Central memory CD4-positive, alpha-beta T cell (primary cell): ENCODE data around the gene ADORA2B.
"Not testable (repeated sequence)": the region's sequence is repeated elsewhere in the genome, so short reads cannot be mapped to it uniquely, and the experiment has no call there.

Experiments used
- DNase-seq: peaks from one replicate; pipeline ENCODE4 v3.0.0; 2022

ADORA2B gene

GRCh38 chr17:15922586-15922985 lies 22.3 kb upstream of the ADORA2B start:
- DNase-seq: no peak

DNA sequence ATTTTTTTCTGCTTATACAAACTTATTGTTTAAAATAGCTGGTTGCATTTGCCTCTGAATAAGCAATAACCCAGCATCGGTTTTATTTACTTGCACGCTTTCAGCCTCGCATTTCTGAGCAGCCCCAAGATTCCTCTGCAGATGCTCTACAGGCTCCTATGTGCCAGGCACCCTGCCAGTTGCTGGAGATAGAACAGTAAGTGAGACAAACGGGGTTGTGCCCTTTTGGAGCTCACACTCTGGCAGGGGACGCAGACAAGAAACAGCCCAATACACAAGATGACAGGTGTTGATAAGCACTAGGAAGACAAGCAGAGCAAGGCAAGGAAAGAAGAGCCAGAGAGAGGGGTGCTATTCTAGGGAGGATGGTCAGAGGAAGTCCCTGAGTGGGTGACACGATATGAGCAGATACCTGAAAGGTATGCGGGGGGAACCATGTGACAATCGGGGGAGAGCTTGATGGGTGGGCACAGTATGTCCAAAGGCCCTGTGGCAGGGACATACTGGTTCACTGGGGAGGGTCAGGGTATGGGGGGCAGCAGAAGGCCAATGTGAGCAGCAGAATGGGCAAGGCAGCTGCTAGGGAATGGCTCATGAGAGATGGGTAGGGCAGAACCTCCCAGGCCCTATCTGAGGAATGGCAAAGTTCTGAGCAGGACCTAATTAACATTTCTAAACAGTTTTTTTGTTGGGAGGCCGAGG lies 18.7 kb upstream of the ADORA2B start:
- DNase-seq: no peak

- DNase-seq: no peak
These were observed 16.6 kb upstream of the ADORA2B start for GRCh38 chr17:15928286-15928785.

DNA sequence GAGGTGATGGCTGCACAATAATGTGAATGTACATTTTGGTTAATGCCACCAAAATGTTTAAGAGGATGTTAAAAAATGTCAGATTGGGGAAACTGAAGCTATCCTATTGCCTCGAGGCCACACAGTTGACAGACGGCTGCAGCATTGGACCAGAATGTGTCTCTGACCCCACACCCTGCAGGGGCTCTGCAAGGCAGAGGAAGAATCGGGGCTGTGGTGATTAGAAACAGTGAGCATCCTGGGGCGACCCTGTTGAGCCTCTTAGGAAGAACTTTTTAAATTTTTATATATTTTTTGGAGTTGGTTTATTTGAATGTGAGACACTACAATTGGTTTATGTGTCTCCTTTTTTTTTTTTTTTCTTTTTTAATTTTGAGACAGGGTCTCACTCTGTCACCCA lies 15.0 kb upstream of the ADORA2B start:
- DNase-seq: no peak

DNA sequence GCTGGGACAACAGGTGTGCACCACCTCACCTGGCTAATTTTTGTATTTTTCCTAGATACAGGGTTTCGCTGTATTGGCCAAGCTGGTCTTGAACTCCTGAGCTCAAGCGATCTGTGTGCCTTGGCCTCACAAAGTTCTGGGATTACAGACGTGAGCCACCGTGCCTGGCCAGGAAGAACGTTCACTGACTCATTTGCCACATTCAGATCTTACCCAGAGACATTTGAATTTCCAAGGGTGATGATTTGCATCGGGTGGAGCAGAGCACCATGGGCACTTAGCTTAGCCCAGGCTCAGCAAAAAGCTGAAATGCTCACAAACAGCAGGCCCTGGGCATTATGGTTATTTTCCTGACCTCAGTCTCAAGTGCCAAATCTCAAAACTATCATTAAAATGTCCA lies 14.5 kb upstream of the ADORA2B start:
- no peak for DNase-seq

GRCh38 chr17:15931394-15931793 lies 13.5 kb upstream of the ADORA2B start:
- no peak for DNase-seq

DNA sequence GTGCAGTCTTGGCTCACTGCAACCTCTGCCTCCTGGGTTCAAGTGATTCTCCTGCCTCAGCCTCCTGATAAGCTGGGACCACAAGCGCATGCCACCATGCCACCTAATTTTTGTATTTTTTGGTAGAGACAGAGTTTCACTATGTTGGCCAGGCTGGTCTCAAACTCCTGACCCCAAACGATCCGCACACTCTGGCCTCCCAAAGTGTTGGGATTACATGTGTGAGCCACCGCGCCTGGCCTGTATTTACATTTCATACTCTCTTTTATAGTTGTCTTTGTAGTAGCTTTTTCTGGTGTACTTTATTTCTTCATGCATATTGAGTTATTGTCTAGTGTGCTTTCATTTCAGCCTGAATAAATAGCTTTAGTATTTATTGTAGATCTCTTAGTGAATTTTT lies 10.1 kb upstream of the ADORA2B start:
- no peak for DNase-seq

DNA sequence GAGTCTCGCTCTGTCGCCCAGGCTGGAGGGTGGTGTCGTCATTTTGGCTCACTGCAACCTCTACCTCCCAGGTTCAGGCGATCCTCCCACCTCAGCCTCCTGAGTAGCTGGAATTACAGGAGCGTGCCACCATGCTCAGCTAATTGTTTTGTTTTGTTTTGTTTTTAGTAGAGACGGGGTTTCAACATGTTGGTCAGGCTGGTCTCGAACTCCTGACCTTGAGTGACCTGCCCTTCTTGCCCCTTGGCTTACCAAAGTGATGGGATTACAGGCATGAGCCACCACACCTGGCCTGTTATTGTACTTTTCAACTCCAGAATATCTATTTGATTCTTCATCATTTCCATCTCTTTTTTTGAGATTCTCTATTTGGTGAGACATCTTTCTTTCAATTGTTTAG lies 9.0 kb upstream of the ADORA2B start:
- DNase-seq: no peak

DNA sequence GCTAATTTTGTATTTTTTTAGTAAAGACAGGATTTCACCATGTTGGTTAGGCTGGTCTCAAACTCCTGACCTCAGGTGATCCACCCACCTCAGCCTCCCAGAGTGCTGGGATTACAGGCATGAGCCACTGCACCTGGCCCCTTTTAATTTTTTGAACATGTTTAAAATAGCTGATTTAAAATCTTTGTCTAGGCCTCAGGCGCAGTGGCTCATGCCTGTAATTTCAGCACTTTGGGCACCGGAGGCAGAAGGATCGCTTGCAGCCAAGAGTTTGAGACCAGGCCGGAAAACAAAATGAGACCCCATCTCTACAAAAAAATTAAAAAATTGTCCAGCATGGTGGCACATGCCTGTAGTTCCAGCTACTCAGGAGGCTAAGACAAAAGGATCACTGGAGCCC lies 8.4 kb upstream of the ADORA2B start:
- DNase-seq: not testable (repeated sequence)

DNA sequence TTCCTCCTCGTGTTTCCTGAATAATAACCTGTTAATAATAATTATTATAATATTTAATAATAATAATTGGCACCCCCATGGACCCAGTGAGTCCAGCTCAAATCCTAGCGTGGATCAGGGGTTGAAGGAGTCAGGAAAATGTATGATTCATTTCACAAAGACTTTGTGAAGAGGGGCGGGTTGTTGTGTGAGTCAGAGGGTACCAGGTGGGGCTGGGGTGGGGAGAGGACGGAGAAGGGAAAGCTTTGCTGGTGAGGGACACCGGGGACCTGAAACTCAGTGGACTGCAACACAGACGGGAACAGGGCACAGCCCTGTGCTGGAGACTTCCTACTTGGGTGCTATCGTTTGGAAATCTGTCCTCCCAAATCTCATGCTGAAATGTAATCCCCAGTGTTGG lies 3.1 kb upstream of the ADORA2B start:
- no peak for DNase-seq

- no peak for DNase-seq
These were observed 2.6 kb upstream of the ADORA2B start for GRCh38 chr17:15942207-15942833.

DNA sequence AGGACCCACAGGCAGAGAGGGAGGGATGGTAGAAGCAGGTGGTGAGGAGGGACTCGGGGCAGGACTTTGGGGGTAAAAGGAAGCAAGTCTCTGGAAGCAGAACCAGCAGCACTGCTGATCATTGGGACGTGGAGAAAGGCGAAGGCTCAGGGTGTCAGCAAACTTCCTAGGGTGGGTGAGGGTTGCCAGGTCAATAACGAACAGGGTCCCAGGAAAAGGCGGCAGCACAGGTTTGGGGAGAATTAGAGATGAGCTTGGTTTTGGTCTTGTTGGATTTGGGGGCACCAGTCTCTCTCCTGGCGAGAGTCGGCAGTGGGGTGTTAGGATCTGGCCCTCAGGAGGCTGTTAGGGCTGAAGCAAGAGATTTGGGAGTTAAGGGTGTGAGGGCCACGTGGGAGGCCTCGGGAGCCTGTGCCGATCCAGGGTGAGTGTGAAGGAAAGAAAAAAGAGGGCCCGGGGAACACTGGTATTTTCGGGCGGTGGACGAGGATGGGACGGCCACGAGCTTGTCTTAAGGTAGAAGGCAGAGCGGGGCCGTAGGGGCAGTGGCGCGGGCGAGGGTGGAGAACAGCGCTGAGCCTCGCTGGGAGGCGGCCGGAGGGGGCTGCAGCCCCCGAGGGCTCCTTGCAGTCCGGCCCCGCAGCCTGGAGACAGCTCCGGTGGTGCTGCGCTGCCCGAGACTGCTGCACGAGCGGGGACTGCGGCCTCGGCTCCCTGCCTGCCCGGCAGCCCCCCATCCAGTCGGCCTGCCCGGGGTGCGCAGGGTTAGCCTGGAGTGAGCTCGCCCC lies 765 bp upstream of the ADORA2B start:
- no peak for DNase-seq

DNA sequence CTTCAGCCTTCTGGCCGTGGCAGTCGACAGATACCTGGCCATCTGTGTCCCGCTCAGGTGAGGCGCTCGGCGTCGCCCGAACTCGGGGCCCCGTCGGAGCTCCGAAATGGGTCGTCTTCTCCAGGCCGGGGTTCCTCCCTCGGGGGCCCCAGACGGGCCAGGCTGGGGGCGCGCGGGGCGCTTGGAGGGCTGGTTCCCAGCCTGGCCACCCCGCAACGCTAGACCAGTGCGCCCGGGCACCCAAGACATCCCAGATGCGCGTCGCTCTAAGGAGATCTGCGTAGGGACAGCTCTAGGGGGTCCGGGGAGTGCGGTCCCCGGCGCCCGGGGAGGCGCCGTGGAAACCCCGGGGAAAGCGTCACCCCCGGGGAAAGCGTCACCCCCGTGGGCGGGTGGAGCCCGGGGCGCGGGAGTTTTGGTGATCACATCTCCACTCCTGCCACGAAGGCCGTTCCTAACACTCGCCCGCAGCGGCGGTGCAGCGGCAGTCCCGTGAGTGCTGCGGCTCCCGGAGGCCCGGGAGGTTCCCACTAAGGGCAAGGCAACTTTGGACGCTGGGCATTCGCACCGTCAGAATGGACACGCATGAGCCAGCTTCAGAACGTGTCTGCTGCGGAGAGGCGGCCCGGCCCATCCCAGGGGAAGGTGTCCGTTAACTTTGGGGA lies 729 bp downstream of the ADORA2B start:
- DNase-seq: no peak

DNA sequence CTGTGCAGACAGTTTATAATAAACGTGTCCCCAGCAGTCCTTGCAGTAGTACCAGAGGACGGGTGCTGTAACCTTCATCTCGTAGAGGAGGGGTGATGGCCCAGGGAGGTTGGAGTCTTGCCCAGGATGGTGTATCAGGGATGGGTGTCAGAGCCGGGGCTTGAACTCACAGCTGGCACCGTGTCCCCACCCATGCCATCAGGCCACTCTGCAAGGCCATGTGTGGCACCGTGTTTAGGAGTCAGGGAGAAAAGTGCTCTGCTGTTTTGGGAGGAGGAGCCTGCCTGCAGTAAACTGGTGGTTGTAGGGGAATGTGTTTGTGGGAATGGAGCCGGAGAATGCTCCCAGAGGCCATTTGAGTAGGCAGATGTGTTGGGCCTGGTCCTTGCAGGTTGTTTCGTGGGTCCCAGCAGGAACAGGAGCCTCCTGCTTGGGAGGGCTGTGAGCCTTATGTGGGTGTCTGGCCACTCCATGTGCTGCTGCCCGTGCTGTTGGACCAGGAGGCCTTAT lies 1.7 kb downstream of the ADORA2B start:
- no peak for DNase-seq

DNA sequence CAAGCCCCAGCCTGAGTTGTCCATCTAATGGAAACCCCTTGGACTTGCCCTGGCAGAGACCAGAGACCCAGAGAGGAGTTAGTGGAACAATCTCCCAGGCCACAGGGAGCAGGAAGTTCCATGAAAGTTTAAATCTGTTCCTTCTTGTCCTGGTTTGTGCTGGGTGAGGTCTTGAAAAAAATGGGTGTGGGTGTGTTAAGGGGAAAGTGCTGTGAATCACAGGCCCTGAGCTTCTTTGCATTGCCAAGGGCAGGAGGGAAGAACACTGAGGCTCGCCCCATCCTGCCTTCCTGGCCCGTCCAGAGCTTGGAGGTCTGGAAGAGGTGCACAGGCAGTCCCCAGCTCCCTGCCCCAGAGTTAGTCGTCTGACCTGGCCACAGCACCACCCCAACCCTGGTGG lies 2.3 kb downstream of the ADORA2B start:
- DNase-seq: no peak

- no peak for DNase-seq
These were observed 3.2 kb downstream of the ADORA2B start for GRCh38 chr17:15947976-15948752.

DNA sequence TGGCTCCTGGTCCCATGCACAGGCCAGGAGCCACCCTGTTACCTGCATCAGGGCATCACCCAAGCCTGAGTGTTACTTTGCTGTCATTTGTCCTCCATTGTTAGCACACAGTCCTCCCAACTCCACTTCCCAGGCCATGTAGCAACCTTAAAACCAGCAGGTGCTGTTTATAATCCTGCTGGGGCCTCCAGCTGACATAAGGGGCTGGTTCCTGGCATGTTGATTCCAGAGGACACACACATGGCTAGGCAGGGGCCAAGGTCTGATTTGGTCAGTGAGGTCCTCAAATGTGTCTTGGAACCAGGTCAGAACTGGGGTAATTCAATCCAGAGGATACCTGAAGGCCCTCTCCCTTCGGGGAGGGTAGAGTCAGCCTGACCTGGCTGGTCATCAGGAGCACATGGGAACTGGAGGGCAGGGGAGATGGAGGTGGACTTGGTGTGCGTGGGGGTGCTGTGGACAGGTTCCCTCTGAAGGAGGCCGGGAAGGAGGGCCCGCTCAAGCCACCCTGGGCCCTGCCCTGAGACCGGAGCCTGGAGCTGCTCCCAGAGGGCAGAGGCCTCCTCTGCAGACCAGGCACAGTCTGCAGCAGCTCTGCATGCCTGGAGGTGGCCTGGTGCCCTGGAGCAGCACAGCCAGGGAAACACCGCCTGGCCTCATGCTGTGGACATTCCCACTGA lies 6.6 kb downstream of the ADORA2B start:
- DNase-seq: no peak

- no peak for DNase-seq
These were observed 7.2 kb downstream of the ADORA2B start for GRCh38 chr17:15952048-15952532.

- DNase-seq: no peak
These were observed 8.2 kb downstream of the ADORA2B start for GRCh38 chr17:15952916-15953790.

GRCh38 chr17:15954222-15954621 lies 9.3 kb downstream of the ADORA2B start:
- DNase-seq: no peak
